Measurements from ENCODE around the gene BICDL2. TPM values are rescaled to one million over a fixed set of nuclear protein-coding genes. Genes with fewer than 3 reads are reported as not detected.

The BICDL2 gene
- total and polyA plus RNA-seq, 9 of the 15 experiments (the other 6 are each of a cell fraction or from before 2014, with no cell fraction given) = 0.09 to 0.28 (median 0.09) TPM; not detected in 6

Small RNA genes lying within 50 kb of the gene (small RNA-seq; reads per million reads assigned to genes)
- not detected for gene LINC00514
- gene RNU1-22P = 0.33 reads per million

Other genes with a start within 250 kb of the BICDL2 start
Only the 7 nearest of the 24 such genes appear.
- 0.12 TPM in 1 of 2 replicates, not detected in the other for gene CLDN9, start 24.0 kb downstream of the BICDL2 start, total RNA-seq (2014; rRNA removed)
- not detected in 2 replicates for gene CLDN9, start 24.0 kb downstream of the BICDL2 start, total RNA-seq (2014; rRNA removed; fragmentation: Illumina TruSeq; extraction: Trizol)
- 0.15 and 0.22 TPM in 2 replicates for gene CLDN9, start 24.0 kb downstream of the BICDL2 start, total RNA-seq (2015; rRNA removed; fragmentation: Illumina TruSeq; extraction: Trizol)
- gene CLDN9, start 24.0 kb downstream of the BICDL2 start, total RNA-seq (2021) = 0.40 and 0.44 TPM in 2 replicates
- 0.18 and 0.27 TPM in 2 replicates for gene CLDN9, start 24.0 kb downstream of the BICDL2 start, polyA plus RNA-seq (2011; rRNA removed)
- 0.10 and 0.12 TPM in 2 replicates for gene CLDN9, start 24.0 kb downstream of the BICDL2 start, polyA plus RNA-seq (2014; fragmentation: Illumina TruSeq; extraction: Trizol)
- not detected for gene CLDN9, start 24.0 kb downstream of the BICDL2 start, polyA plus RNA-seq (2014; fragmentation: Nextera tagmentation; extraction: Ambion mirVana)
- gene CLDN9, start 24.0 kb downstream of the BICDL2 start, polyA plus RNA-seq (2014; rRNA removed) = 0.16 and 0.24 TPM in 2 replicates
- gene CLDN6, start 18.8 kb downstream of the BICDL2 start, total RNA-seq (2014; rRNA removed) = 0.23 and 0.49 TPM in 2 replicates
- 0.22 and 0.38 TPM in 2 replicates for gene CLDN6, start 18.8 kb downstream of the BICDL2 start, total RNA-seq (2014; rRNA removed; fragmentation: Illumina TruSeq; extraction: Trizol)
- gene CLDN6, start 18.8 kb downstream of the BICDL2 start, total RNA-seq (2015; rRNA removed; fragmentation: Illumina TruSeq; extraction: Trizol) = 0.26 TPM in 1 of 2 replicates, not detected in the other
- gene CLDN6, start 18.8 kb downstream of the BICDL2 start, total RNA-seq (2021) = 0.75 and 1.1 TPM in 2 replicates
- gene CLDN6, start 18.8 kb downstream of the BICDL2 start, polyA plus RNA-seq (2011; rRNA removed) = 0.56 and 0.93 TPM in 2 replicates
- 0.45 and 0.83 TPM in 2 replicates for gene CLDN6, start 18.8 kb downstream of the BICDL2 start, polyA plus RNA-seq (2014; fragmentation: Illumina TruSeq; extraction: Trizol)
- not detected for gene CLDN6, start 18.8 kb downstream of the BICDL2 start, polyA plus RNA-seq (2014; fragmentation: Nextera tagmentation; extraction: Ambion mirVana)
- 0.20 and 0.32 TPM in 2 replicates for gene CLDN6, start 18.8 kb downstream of the BICDL2 start, polyA plus RNA-seq (2014; rRNA removed)
- gene TNFRSF12A, start 16.6 kb downstream of the BICDL2 start, total RNA-seq (2014; rRNA removed) = 55.9 and 61.8 TPM in 2 replicates
- 15.5 and 16.0 TPM in 2 replicates for gene TNFRSF12A, start 16.6 kb downstream of the BICDL2 start, total RNA-seq (2014; rRNA removed; fragmentation: Illumina TruSeq; extraction: Trizol)
- gene TNFRSF12A, start 16.6 kb downstream of the BICDL2 start, total RNA-seq (2015; rRNA removed; fragmentation: Illumina TruSeq; extraction: Trizol) = 26.5 and 27.6 TPM in 2 replicates
- 29.3 and 32.1 TPM in 2 replicates for gene TNFRSF12A, start 16.6 kb downstream of the BICDL2 start, total RNA-seq (2021)
- 25.7 and 30.0 TPM in 2 replicates for gene TNFRSF12A, start 16.6 kb downstream of the BICDL2 start, polyA plus RNA-seq (2011; rRNA removed)
- gene TNFRSF12A, start 16.6 kb downstream of the BICDL2 start, polyA plus RNA-seq (2014; fragmentation: Illumina TruSeq; extraction: Trizol) = 19.0 and 26.3 TPM in 2 replicates
- gene TNFRSF12A, start 16.6 kb downstream of the BICDL2 start, polyA plus RNA-seq (2014; fragmentation: Nextera tagmentation; extraction: Ambion mirVana) = under 1 TPM; 0.41 to 0.66 TPM
- gene TNFRSF12A, start 16.6 kb downstream of the BICDL2 start, polyA plus RNA-seq (2014; rRNA removed) = 46.8 and 52.9 TPM in 2 replicates
- 19.3 and 32.1 TPM in 2 replicates for gene HCFC1R1, start 13.0 kb downstream of the BICDL2 start, total RNA-seq (2014; rRNA removed)
- gene HCFC1R1, start 13.0 kb downstream of the BICDL2 start, total RNA-seq (2014; rRNA removed; fragmentation: Illumina TruSeq; extraction: Trizol) = 3.9 and 5.1 TPM in 2 replicates
- 9.4 and 11.2 TPM in 2 replicates for gene HCFC1R1, start 13.0 kb downstream of the BICDL2 start, total RNA-seq (2015; rRNA removed; fragmentation: Illumina TruSeq; extraction: Trizol)
- gene HCFC1R1, start 13.0 kb downstream of the BICDL2 start, total RNA-seq (2021) = 27.8 and 29.0 TPM in 2 replicates
- gene HCFC1R1, start 13.0 kb downstream of the BICDL2 start, polyA plus RNA-seq (2011; rRNA removed) = 5.2 and 8.1 TPM in 2 replicates
- gene HCFC1R1, start 13.0 kb downstream of the BICDL2 start, polyA plus RNA-seq (2014; fragmentation: Illumina TruSeq; extraction: Trizol) = 15.6 and 31.2 TPM in 2 replicates
- 1 to 10 TPM; 2.2 to 4.1 TPM for gene HCFC1R1, start 13.0 kb downstream of the BICDL2 start, polyA plus RNA-seq (2014; fragmentation: Nextera tagmentation; extraction: Ambion mirVana)
- gene HCFC1R1, start 13.0 kb downstream of the BICDL2 start, polyA plus RNA-seq (2014; rRNA removed) = 19.2 and 24.0 TPM in 2 replicates
- gene THOC6, start 12.9 kb downstream of the BICDL2 start, total RNA-seq (2014; rRNA removed) = 51.2 and 66.7 TPM in 2 replicates
- gene THOC6, start 12.9 kb downstream of the BICDL2 start, total RNA-seq (2014; rRNA removed; fragmentation: Illumina TruSeq; extraction: Trizol) = 13.2 and 22.3 TPM in 2 replicates
- 42.7 and 46.7 TPM in 2 replicates for gene THOC6, start 12.9 kb downstream of the BICDL2 start, total RNA-seq (2015; rRNA removed; fragmentation: Illumina TruSeq; extraction: Trizol)
- 65.4 and 70.1 TPM in 2 replicates for gene THOC6, start 12.9 kb downstream of the BICDL2 start, total RNA-seq (2021)
- 38.7 and 47.4 TPM in 2 replicates for gene THOC6, start 12.9 kb downstream of the BICDL2 start, polyA plus RNA-seq (2011; rRNA removed)
- gene THOC6, start 12.9 kb downstream of the BICDL2 start, polyA plus RNA-seq (2014; fragmentation: Illumina TruSeq; extraction: Trizol) = 42.3 and 48.3 TPM in 2 replicates
- gene THOC6, start 12.9 kb downstream of the BICDL2 start, polyA plus RNA-seq (2014; fragmentation: Nextera tagmentation; extraction: Ambion mirVana) = 1 to 10 TPM; 2.5 to 5.5 TPM
- gene THOC6, start 12.9 kb downstream of the BICDL2 start, polyA plus RNA-seq (2014; rRNA removed) = 64.5 and 66.6 TPM in 2 replicates
- not detected in 2 replicates for gene MMP25, start 9.6 kb upstream of the BICDL2 start, total RNA-seq (2014; rRNA removed)
- gene MMP25, start 9.6 kb upstream of the BICDL2 start, total RNA-seq (2014; rRNA removed; fragmentation: Illumina TruSeq; extraction: Trizol) = not detected in 2 replicates
- gene MMP25, start 9.6 kb upstream of the BICDL2 start, total RNA-seq (2015; rRNA removed; fragmentation: Illumina TruSeq; extraction: Trizol) = 0.04 TPM in 1 of 2 replicates, not detected in the other
- 0.09 TPM in 1 of 2 replicates, not detected in the other for gene MMP25, start 9.6 kb upstream of the BICDL2 start, total RNA-seq (2021)
- not detected in 2 replicates for gene MMP25, start 9.6 kb upstream of the BICDL2 start, polyA plus RNA-seq (2011; rRNA removed)
- 0.03 TPM in 1 of 2 replicates, not detected in the other for gene MMP25, start 9.6 kb upstream of the BICDL2 start, polyA plus RNA-seq (2014; fragmentation: Illumina TruSeq; extraction: Trizol)
- not detected for gene MMP25, start 9.6 kb upstream of the BICDL2 start, polyA plus RNA-seq (2014; fragmentation: Nextera tagmentation; extraction: Ambion mirVana)
- not detected in 2 replicates for gene MMP25, start 9.6 kb upstream of the BICDL2 start, polyA plus RNA-seq (2014; rRNA removed)
- gene IL32, start 28.7 kb upstream of the BICDL2 start, total RNA-seq (2014; rRNA removed) = not detected in 2 replicates
- not detected in 2 replicates for gene IL32, start 28.7 kb upstream of the BICDL2 start, total RNA-seq (2014; rRNA removed; fragmentation: Illumina TruSeq; extraction: Trizol)
- not detected in 2 replicates for gene IL32, start 28.7 kb upstream of the BICDL2 start, total RNA-seq (2015; rRNA removed; fragmentation: Illumina TruSeq; extraction: Trizol)
- gene IL32, start 28.7 kb upstream of the BICDL2 start, total RNA-seq (2021) = 1.5 and 2.2 TPM in 2 replicates
- 0.21 TPM in 1 of 2 replicates, not detected in the other for gene IL32, start 28.7 kb upstream of the BICDL2 start, polyA plus RNA-seq (2011; rRNA removed)
- gene IL32, start 28.7 kb upstream of the BICDL2 start, polyA plus RNA-seq (2014; fragmentation: Illumina TruSeq; extraction: Trizol) = 0.31 and 0.64 TPM in 2 replicates
- gene IL32, start 28.7 kb upstream of the BICDL2 start, polyA plus RNA-seq (2014; fragmentation: Nextera tagmentation; extraction: Ambion mirVana) = under 1 TPM; 0.24 to 0.42 TPM
- 0.43 and 2.0 TPM in 2 replicates for gene IL32, start 28.7 kb upstream of the BICDL2 start, polyA plus RNA-seq (2014; rRNA removed)

Data from K562 (cell line).